BLaER1 treated with 17β-estradiol and CSF1 and Interleukin-3, amounts not matched to agents 10 nM and 100 nM (cell line): ENCODE measurements around the gene BLOC1S6.
"Not testable (repeated sequence)": the region's sequence is repeated elsewhere in the genome, so short reads cannot be mapped to it uniquely, and the experiment has no call there.

Experiments
- H3K27ac ChIP-seq, 11 experiments: shearing (Covaris generic); formaldehyde crosslinking; 2 replicates each; pipeline ENCODE4 v1.8.1; 2022
- H3K27me3 ChIP-seq, 11 experiments: shearing (Covaris generic); formaldehyde crosslinking; 2 replicates each; pipeline ENCODE4 v1.8.1; 2022
- H3K36me3 ChIP-seq, 11 experiments: shearing (Covaris generic); formaldehyde crosslinking; 2 replicates each; pipeline ENCODE4 v1.8.1; 2022
- H3K4me1 ChIP-seq, 10 experiments: shearing (Covaris generic); formaldehyde crosslinking; 2 replicates each; pipeline ENCODE4 v1.8.1; 2022
- H3K4me2 ChIP-seq, 11 experiments: shearing (Covaris generic); formaldehyde crosslinking; 2 replicates each; pipeline ENCODE4 v1.8.1; 2022
- H3K4me3 ChIP-seq, 10 experiments: shearing (Covaris generic); formaldehyde crosslinking; 2 replicates each; pipeline ENCODE4 v1.8.1; 2022
- H3K9ac ChIP-seq, 11 experiments: shearing (Covaris generic); formaldehyde crosslinking; 2 replicates each; pipeline ENCODE4 v1.8.1; 2022
- H3K9me3 ChIP-seq, 11 experiments: shearing (Covaris generic); formaldehyde crosslinking; replicated peaks in 1 of 11; 2 replicates each; pipeline ENCODE4 v1.8.1; 2022
- H4K20me1 ChIP-seq, 11 experiments: shearing (Covaris generic); formaldehyde crosslinking; 2 replicates each; pipeline ENCODE4 v1.8.1; 2022
- Cebpa-rat ChIP-seq, 11 experiments: shearing (Covaris generic); IDR thresholded peaks; 2 replicates each; pipeline ENCODE4 v1.8.1; 2022

BLOC1S6 gene

DNA sequence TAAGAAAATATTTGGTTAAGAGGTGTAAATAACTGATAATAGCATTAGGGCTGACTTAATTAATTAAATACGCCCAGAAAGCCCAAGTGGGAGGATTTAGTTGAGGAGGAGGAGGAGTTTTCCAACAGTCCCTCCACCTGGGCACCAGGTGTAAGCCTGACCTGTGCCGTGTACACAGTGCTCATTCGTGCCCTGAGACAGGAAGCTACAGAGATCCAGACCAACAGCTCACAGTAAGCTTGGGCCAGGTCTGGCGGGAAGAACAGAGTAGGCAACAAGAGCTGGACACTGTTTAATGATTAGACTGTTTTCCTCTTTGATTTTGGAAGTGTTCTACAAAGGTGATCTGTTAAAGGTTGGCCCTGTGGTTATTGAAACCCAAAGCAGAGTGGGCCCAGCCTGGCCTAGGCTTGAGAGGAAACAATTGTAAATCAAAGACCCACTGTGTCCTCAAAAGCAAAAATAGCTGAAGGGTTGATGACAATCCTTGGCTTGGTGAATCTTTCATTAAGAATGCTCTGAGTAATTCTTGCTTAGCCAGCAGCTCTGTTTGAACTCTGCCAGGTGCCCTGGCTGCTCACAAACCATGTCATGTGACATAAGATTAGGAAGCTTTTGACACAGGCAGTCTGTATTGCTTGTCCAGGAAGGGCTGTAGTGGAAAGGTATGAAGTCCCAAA lies 61.5 kb downstream of the BLOC1S6 start:
- Histone ChIP-seq H3K4me2 (peak overlapping the region in 5 of 11 experiments; percentile 16 to 66 (median 57); a peak in 9 of 22 replicates), H3K9ac (peak overlapping the region in 1 of 11 experiments; percentile 3; a peak in 1 of 22 replicates), H3K4me1 (peaks cover 0 to 98% (median 50%) of the 10 kb centered on the region in 10 experiments; a peak in 16 of 20 replicates), H3K4me3 (no peak overlapping the region), H3K9me3 (peaks cover 8 to 39% (median 17%) of the 10 kb centered on the region in 11 experiments), H3K27me3 (no peaks in the 10 kb centered on the region), H3K36me3 (peaks cover 0 to 68% (median 0%) of the 10 kb centered on the region in 11 experiments; a peak in 10 of 22 replicates), H4K20me1 (peaks cover 0 to 15% (median 0%) of the 10 kb centered on the region in 11 experiments; a peak in 3 of 22 replicates), H3K27ac (peak overlapping the region in 4 of 11 experiments; percentile 19 to 67 (median 54); a peak in 9 of 22 replicates)
- no peak for TF ChIP-seq Cebpa-rat (IDR thresholded peaks at IDR 0.05)

DNA sequence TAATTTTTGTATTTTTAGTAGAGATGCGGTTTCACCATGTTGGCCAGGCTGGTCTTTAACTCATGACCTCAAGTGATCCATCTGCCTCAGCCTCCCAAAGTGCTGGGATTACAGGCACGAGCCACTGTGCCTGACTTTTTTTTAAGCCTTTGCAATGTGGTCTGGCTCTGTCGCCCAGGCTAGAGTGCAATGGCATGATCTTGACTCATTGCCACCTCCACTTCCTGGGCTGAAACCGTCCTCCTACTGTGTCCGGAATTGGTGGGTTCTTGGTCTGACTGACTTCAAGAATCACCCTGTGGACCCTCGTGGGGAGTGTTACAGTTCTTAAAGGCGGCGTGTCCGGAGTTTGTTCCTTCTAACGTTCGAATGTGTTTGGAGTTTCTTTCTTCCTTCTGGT lies 62.8 kb downstream of the BLOC1S6 start:
- H3K27me3 ChIP-seq, H3K4me3 ChIP-seq: not testable (repeated sequence)
- Histone ChIP-seq H3K4me1 (peaks cover 0 to 98% (median 55%) of the 10 kb centered on the region in 10 experiments; a peak in 16 of 20 replicates), H3K36me3 (peaks cover 0 to 55% (median 0%) of the 10 kb centered on the region in 11 experiments; a peak in 10 of 22 replicates), H4K20me1 (peaks cover 0 to 12% (median 0%) of the 10 kb centered on the region in 11 experiments; a peak in 3 of 22 replicates), H3K27ac (peak overlapping the region in 7 of 11 experiments; percentile 0 to 67 (median 59); a peak in 11 of 22 replicates), H3K4me2 (peak overlapping the region in 5 of 11 experiments; percentile 41 to 74 (median 57); a peak in 10 of 22 replicates), H3K9me3 (peaks cover 8 to 33% (median 17%) of the 10 kb centered on the region in 11 experiments), H3K9ac (peak overlapping the region in 2 of 11 experiments; percentile 21 to 42; a peak in 2 of 22 replicates)

DNA sequence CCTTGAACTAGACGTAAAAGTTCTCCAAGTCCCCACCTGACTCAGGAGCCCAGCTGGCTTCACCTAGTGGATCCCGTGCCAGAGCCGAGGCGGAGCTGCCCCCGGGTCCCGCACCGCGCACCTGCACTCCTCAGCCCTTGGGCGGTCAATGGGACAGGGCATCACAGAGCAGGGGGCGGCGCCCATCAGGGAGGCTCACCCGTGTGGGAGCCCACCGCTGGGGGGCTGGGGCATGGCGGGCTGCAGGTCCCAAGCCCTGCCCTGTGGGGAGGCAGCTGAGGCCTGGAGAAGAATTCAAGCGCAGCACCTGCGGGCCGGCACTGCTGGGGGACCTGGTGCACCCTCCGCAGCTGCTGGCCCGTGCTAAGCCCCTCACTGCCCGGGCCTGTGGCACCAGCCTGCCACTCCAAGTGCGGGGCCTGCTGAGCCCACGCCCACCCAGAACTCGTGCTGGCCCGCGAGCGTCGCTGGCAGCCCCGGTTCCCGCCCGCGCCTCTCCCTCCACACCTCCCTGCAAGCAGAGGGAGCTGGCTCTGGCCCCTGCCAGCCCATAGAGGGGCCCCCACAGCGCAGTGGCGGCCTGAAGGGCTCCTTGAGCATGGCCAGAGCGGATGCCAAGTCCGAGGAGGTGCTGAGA lies 63.8 kb downstream of the BLOC1S6 start:
- no peak overlapping the region for H3K4me3 ChIP-seq
- no peak for TF ChIP-seq Cebpa-rat (IDR thresholded peaks at IDR 0.05)
- peaks cover 0 to 53% (median 0%) of the 10 kb centered on the region in 11 experiments; a peak in 10 of 22 replicates for H3K36me3 ChIP-seq
- H3K4me2 ChIP-seq: peak overlapping the region in 5 of 11 experiments; percentile 2 to 94 (median 78); a peak in 8 of 22 replicates
- H3K9ac ChIP-seq: no peak overlapping the region
- peak overlapping the region in 5 of 11 experiments; percentile 84 to 89 (median 88); a peak in 8 of 22 replicates for H3K27ac ChIP-seq
- peaks cover 0 to 98% (median 49%) of the 10 kb centered on the region in 10 experiments; a peak in 16 of 20 replicates for H3K4me1 ChIP-seq
- peaks cover 8 to 32% (median 17%) of the 10 kb centered on the region in 11 experiments for H3K9me3 ChIP-seq
- H3K27me3 ChIP-seq: no peaks in the 10 kb centered on the region
- peaks cover 0 to 4% (median 0%) of the 10 kb centered on the region in 11 experiments; a peak in 3 of 22 replicates for H4K20me1 ChIP-seq

DNA sequence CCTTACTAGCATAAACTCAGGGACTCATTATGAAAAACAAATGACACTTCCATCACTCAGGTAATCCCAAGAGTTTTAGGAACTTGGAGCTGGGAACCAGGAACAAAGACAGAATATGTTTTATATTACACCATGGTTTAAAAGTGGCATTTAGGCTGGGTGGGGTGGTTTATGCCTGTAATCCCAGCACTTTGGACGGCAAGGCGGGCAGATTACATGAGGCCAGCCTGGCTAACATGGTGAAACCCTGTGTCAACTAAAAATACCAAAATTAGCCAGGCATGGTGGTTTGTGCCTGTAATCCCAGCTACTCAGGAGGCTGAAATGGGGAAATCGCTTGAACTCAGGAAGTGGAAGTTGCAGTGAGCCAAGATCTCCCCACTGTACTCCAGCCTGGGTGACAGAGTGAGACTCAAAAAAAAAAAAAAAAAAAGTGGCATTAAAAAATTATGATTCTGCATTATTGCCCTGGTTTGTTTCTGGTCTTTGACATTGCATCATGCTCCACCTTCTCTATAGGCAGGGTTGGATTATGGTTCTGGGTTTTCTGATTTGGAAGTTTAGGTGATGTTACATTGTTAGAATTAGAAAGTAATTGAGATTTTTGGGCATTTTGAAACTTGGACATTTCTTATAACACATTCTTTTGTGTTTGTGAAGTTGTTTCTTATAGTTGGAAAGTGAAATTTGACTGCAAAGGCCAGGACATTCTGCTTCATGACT lies 66.7 kb downstream of the BLOC1S6 start:
- Histone ChIP-seq H3K4me2 (peak overlapping the region in 10 of 11 experiments; percentile 21 to 94 (median 72); a peak in 18 of 22 replicates), H3K9ac (peak overlapping the region in 8 of 11 experiments; percentile 4 to 74 (median 60); a peak in 14 of 22 replicates)
- TF ChIP-seq Cebpa-rat (IDR thresholded peaks at IDR 0.05): peak; percentile 14 to 93 (median 81); a peak in 16 of 22 replicates

DNA sequence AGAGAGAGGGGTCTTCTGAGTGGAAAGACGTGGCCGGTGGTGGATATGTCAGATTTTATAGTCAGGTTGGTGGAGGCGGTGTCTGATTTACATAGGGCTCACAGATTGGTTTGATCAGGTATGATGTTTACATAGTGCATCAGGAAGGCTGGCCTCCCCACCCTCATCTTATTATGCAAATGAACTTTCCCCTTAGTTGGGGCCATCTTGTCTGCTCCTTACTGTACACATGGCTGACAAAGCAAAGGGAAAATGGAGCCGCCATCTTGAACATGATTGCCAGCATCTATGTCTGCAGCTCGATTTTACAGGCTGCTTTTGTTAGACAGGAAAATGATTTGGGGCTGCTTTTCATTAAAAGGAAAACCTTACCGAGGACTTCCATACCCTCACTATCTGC lies 67.6 kb downstream of the BLOC1S6 start:
- no peaks in the 10 kb centered on the region for H3K27me3 ChIP-seq
- peak overlapping the region in 8 of 11 experiments; percentile 21 to 94 (median 78); a peak in 14 of 22 replicates for H3K4me2 ChIP-seq
- H3K27ac ChIP-seq: peak overlapping the region in 10 of 11 experiments; percentile 58 to 89 (median 78); a peak in 19 of 22 replicates
- H3K4me3 ChIP-seq: peak overlapping the region in 1 of 10 experiments; percentile 1; a peak in 1 of 20 replicates
- peaks cover 0 to 99% (median 37%) of the 10 kb centered on the region in 10 experiments; a peak in 16 of 20 replicates for H3K4me1 ChIP-seq
- peak overlapping the region in 7 of 11 experiments; percentile 4 to 74 (median 63); a peak in 12 of 22 replicates for H3K9ac ChIP-seq
- peaks cover 8 to 22% (median 17%) of the 10 kb centered on the region in 11 experiments for H3K9me3 ChIP-seq
- H3K36me3 ChIP-seq: peaks cover 0 to 51% (median 0%) of the 10 kb centered on the region in 11 experiments; a peak in 10 of 22 replicates
- TF ChIP-seq Cebpa-rat (IDR thresholded peaks at IDR 0.05): no peak
- H4K20me1 ChIP-seq: no peaks in the 10 kb centered on the region; a peak in 1 of 22 replicates

More for the DNA sequence above, 66.7 kb downstream of the BLOC1S6 start:
- Histone ChIP-seq H3K4me3 (peak overlapping the region in 2 of 10 experiments; percentile 1 to 5; a peak in 1 of 20 replicates), H4K20me1 (no peaks in the 10 kb centered on the region; a peak in 1 of 22 replicates), H3K27ac (peak overlapping the region; percentile 23 to 89 (median 73); a peak in 21 of 22 replicates), H3K27me3 (no peaks in the 10 kb centered on the region), H3K9me3 (peaks cover 8 to 28% (median 17%) of the 10 kb centered on the region in 11 experiments), H3K4me1 (peaks cover 0 to 99% (median 42%) of the 10 kb centered on the region in 10 experiments; a peak in 16 of 20 replicates), H3K36me3 (peaks cover 0 to 51% (median 0%) of the 10 kb centered on the region in 11 experiments; a peak in 10 of 22 replicates)

DNA sequence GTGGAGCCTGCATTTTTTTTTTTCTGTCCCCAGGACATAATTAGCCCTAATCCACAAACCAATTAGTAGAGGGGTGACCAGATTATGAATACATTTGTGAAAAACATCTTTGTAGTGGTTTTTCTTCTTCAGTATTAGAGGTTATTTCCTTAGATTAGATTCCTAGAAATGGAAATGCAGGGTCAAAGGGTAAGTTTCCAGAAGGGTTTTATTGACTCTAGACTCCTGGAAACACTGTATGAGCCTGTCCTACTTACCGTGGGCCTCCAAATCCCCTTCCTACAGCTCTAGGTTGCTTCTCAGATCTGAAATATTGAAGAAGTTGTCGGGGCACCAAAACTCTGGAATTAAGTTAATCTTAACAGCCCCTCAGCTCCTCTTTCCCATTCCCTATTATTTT lies 70.1 kb downstream of the BLOC1S6 start:
- Histone ChIP-seq H3K4me1 (peaks cover 0 to 99% (median 27%) of the 10 kb centered on the region in 10 experiments; a peak in 16 of 20 replicates), H3K4me2 (peak overlapping the region in 3 of 11 experiments; percentile 20 to 95 (median 92); a peak in 5 of 22 replicates), H3K9me3 (0 out of 22 replicates have a peak, but pooled peaks cover 0 to under 1% (median 0%) of the 10 kb centered on the region in 11 experiments), H3K27me3 (no peaks in the 10 kb centered on the region), H3K27ac (peak overlapping the region in 2 of 11 experiments; percentile 1 to 18; a peak in 1 of 22 replicates), H3K9ac (peak overlapping the region in 2 of 11 experiments; percentile 12 to 35; a peak in 1 of 22 replicates), H4K20me1 (no peaks in the 10 kb centered on the region; a peak in 1 of 22 replicates), H3K36me3 (peaks cover 0 to 51% (median 10%) of the 10 kb centered on the region in 11 experiments; a peak in 10 of 22 replicates), H3K4me3 (no peak overlapping the region)
- no peak for TF ChIP-seq Cebpa-rat (IDR thresholded peaks at IDR 0.05)

DNA sequence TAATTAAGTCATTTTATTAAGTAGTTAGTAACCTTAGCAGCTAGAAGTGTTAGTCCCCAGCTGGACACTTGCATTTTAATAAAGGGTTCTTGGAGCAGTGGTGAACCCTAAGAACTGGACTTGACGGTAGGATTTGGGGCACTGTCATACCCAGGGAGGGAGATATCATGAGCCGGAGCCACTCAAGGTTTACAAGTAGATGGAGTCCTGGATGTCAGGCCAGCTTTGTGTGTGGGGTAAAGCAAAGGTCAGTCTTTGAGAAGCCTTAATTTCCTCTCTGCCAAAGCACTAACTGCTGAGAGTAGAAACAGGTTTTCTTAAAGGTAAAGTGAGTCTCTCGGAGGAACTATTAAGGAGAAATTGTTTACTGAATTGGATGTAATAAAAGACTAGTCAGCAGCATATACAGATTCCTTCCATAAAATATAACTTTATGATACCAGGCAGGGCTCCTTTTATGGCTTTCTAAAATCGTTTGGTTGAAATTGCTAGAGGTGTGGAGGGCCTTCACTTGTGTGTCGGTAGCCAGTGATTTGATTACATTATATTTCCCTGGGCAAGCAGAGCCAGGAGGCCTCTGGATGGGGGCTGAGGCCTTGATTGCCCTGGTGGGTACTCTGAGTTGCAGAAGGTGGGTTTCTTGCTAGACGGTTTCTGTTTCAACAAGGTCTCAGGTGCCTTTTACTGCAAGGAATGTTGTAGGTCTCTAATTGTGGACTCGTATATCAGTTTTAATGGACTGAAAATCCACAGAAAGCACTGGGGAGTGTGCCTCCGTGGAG lies 70.8 kb downstream of the BLOC1S6 start:
- Histone ChIP-seq H3K27me3 (no peaks in the 10 kb centered on the region), H3K4me3 (no peak overlapping the region), H3K9ac (peak overlapping the region in 2 of 11 experiments; percentile 12 to 35; a peak in 1 of 22 replicates), H3K27ac (peak overlapping the region in 2 of 11 experiments; percentile 18 to 21; a peak in 2 of 22 replicates), H3K4me2 (peak overlapping the region in 3 of 11 experiments; percentile 20 to 95 (median 92); a peak in 4 of 22 replicates), H3K36me3 (peaks cover 0 to 56% (median 14%) of the 10 kb centered on the region in 11 experiments; a peak in 12 of 22 replicates), H4K20me1 (no peaks in the 10 kb centered on the region; a peak in 1 of 22 replicates), H3K9me3 (no peaks in the 10 kb centered on the region), H3K4me1 (peaks cover 0 to 97% (median 22%) of the 10 kb centered on the region in 10 experiments; a peak in 16 of 20 replicates)
- TF ChIP-seq Cebpa-rat (IDR thresholded peaks at IDR 0.05): no peak
